A549 treated with ZK216348 at 1 μM for 4 hours (cell line): ENCODE results near the gene MRPL57. TPM values are rescaled to one million over a fixed set of nuclear protein-coding genes. Genes with fewer than 3 reads are reported as not detected.

Experiments
- total RNA-seq: library from RNA; stranded (reverse); fragments of 200-300 nt; extraction: Qiagen RNA extraction; gene quantifications from 5 replicates; pipeline ENCODE4 v1.2.3, GENCODE V29; 2022; ENCODE audit warnings: low read depth

MRPL57 gene
- 18.3 to 27.0 TPM (median 24.5 TPM) in 5 replicates for total RNA-seq

DNA sequence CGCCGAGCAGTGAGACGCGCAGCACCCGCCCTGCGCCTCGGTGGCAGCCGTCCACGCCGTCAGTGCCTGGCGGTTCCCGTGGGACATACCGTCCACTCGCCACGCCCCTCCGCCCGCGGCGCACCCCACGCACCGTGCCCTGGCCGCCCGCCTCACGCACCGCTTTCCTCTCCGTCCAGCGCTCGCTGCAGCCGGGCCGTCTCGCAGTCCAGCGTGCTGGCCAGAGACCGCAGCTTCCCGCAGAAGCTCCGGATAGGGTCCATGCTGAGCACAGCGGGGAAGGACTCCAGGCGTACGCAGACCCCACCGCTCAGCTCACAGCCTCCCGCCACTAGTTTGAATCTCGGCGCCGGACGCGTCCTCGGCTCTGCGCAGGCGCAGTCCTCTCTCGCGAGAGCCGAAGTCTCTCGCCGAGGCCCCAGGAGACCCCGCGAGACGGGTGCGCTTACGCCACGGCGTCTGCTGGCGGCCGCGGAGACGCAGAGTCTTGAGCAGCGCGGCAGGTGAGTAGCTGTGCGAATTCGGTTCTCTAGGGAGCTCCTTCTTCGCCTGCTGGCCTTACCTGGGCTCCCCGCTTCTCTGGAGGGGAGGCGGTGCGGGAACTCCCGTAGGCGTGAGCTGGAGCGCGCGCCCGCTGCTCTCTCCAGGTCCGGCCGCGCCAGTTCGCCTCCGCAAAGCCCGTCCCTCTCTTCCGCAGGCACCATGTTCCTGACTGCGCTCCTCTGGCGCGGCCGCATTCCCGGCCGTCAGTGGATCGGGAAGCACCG lies at the start of gene MRPL57, which contains the start of gene SKA3:
Gene MRPL57, plus strand, starts transcription at position 444 of the 767 bp plus-strand sequence. Its CDS starts 259 bp downstream, at position 703.
Gene SKA3, minus strand, starts transcription at position 338 of the 767 bp plus-strand sequence. Its CDS starts 75 bp downstream, at position 263.

Other genes with a start within 250 kb of the MRPL57 start
- 8.8 to 10.7 TPM (median 9.4 TPM) in 5 replicates for gene LATS2, start 115.1 kb upstream of the MRPL57 start, total RNA-seq
- 138 to 214 TPM (median 148 TPM) in 5 replicates for gene SAP18, start 36.5 kb upstream of the MRPL57 start, total RNA-seq
- gene SKA3, start 106 bp upstream of the MRPL57 start, total RNA-seq = 12.4 to 16.8 TPM (median 13.4 TPM) in 5 replicates